Heart left ventricle (tissue), 16 donors: ENCODE results near the gene VPREB3. TPM values are rescaled to one million over a fixed set of nuclear protein-coding genes. Genes with fewer than 3 reads are reported as not detected.

Experiments used
- ATAC-seq, 4 donors: fragments of 200-7000 bp; cut with Tn5 transposase; one replicate each; pipeline ENCODE4 v1.9.1; 2020 to 2022; ENCODE audit warnings: moderate library complexity in 4 of 4, mild to moderate bottlenecking in 3 of 4, moderate number of reproducible peaks in 1 of 4
- DNase-seq, 5 donors: peaks; one replicate each; pipeline ENCODE4 v3.0.0-alpha.2; 2020
- H3K27ac ChIP-seq, 12 donors: fragments of 200-600 bp; sonication (generic) in 4 of 12; one replicate each; pipeline versions ENCODE4 v1.5.0 to v1.8.0; 2016 to 2022; ENCODE audit warnings: mild to moderate bottlenecking in 2 of 12
- H3K27me3 ChIP-seq, 9 donors: fragments of 200-600 bp; sonication (generic) in 2 of 9; one replicate each; pipeline versions ENCODE4 v1.5.1 to v1.8.0; 2016 to 2022; ENCODE audit warnings: mild to moderate bottlenecking in 3 of 9
- H3K36me3 ChIP-seq, 9 donors: fragments of 200-600 bp; sonication (generic) in 2 of 9; one replicate each; pipeline versions ENCODE4 v1.5.0 to v1.8.0; 2018 to 2022; ENCODE audit warnings: mild to moderate bottlenecking in 2 of 9
- H3K4me1 ChIP-seq, 12 donors: fragments of 200-600 bp; sonication (generic) in 4 of 12; one replicate each; pipeline versions ENCODE4 v1.5.0 to v1.8.0; 2016 to 2022; ENCODE audit warnings: mild to moderate bottlenecking in 3 of 12
- H3K4me3 ChIP-seq, 12 donors: fragments of 200-600 bp; sonication (generic) in 4 of 12; one replicate each; pipeline versions ENCODE4 v1.5.0 to v1.8.0; 2017 to 2022; ENCODE audit warnings: mild to moderate bottlenecking in 9 of 12, moderate library complexity in 4 of 12
- H3K9me3 ChIP-seq, 12 donors: fragments of 200-600 bp; sonication (generic) in 4 of 12; one replicate each; pipeline versions ENCODE4 v1.5.0 to v1.8.0; 2016 to 2022; ENCODE audit warnings: mild to moderate bottlenecking in 1 of 12
- CTCF ChIP-seq, 12 donors: fragments of 200-600 bp; sonication (generic) in 4 of 12; IDR thresholded peaks; one replicate each; pipeline versions ENCODE4 v1.5.0 to v1.8.0; 2018 to 2022; ENCODE audit warnings: antibody characterized with exemption in 12 of 12, mild to moderate bottlenecking in 5 of 12
- POLR2A ChIP-seq, 2 donors: fragments of 450-650 bp; IDR thresholded peaks; one replicate each; pipeline ENCODE4 v1.6.1; 2017; ENCODE audit warnings: antibody characterized with exemption in 2 of 2, mild to moderate bottlenecking in 2 of 2, moderate library complexity in 2 of 2
- WGBS, 4 donors: extraction: QIAGEN DNeasy Blood & Tissue Kit in 2 of 4; methylation state at CpG; one replicate each; pipeline versions ENCODE4 v1.1.5 to v1.1.7; 2013 to 2018; 5-methylcytosine and 5-hydroxymethylcytosine counted together
- intact Hi-C, 10 donors: fragments of 100-400 bp; cut with DNase I; formaldehyde crosslinking; loops; one replicate each; pipeline versions ENCODE4 v1.11.1 to v1.14.2; 2022
- polyA plus RNA-seq, 2 donors: library from polyadenylated mRNA; stranded (reverse); fragments of 200-250 nt; gene quantifications; one replicate each; pipeline ENCODE4 v1.2.3, GENCODE V29; 2013
- total RNA-seq, 9 donors: library from RNA; depleted of rRNA in 2 of 9; stranded (reverse); fragments of >200 nt in 2 of 9; fragmentation: NEBNext Ultra II Directional in 3 of 9; extraction: Animal tissue kit (Norgen Biotek cat#: 25700) in 3 of 9; gene quantifications; one replicate each; pipeline versions ENCODE4 v1.1.0 to v1.2.4, GENCODE V29; 2016 to 2023
- donor health status: ischemic (EF 13 %, LVEDD 7.1; RV severe dilation, severe dysfunction).
- donor health status: healthy with polysubstance abuse.
- donor health status: DM: no; HTN: yes; CAD: no.
- donor health status: DM: no; HTN: no; CAD: no.
- donor health status: ischemic (EF 25% LVEDD 6.9; RV normal size, moderate dysfunction).
- donor health status: ischemic (EF 25% LVEDD 5.7; RV mildly dilated, moderate dysfunction).
- donor health status: healthy.
- donor health status: DM: yes; HTN: yes; CAD: no.
- donor health status: ischemic (EF 35%, LVEDD 5.7; RV mildly dilated, moderate dysfunction).
- donor health status: nonischemic (EF 11% LVEDD 7.7; RV severe dilation, severe dysfunction).
- donor health status: DM: yes; HTN: yes; CAD: no.
- donor health status: PGD.
- donor health status: ischemic (EF 29% LVEDD 5.4; RV normal size, mild dysfunction).
- donor health status: nonischemic (EF 23%, LVEDD 6.1; RV moderate dilation, normal function).

Gene VPREB3
- total and polyA plus RNA-seq, 11 donors, result 0.63 to 3.2 (median 0.77) TPM; not detected in 3

DNA sequence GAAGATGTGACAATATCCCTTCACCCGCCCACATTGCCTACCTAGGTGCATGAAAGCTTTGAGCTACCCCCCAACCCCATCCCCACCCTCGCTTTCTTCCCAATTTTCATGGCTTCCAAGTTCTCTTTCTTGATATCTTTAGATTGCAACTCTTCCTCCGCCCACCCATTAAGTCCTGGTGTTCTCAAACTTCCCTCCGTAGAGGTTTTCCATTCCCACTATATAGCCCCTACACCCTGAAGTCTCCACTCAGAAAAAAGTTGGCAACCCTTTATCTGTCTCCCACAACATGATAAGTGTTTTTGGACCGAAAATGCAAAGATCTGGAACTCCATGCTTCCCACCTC lies 3.9 kb downstream of the VPREB3 start:
- no peak for ATAC-seq

DNA sequence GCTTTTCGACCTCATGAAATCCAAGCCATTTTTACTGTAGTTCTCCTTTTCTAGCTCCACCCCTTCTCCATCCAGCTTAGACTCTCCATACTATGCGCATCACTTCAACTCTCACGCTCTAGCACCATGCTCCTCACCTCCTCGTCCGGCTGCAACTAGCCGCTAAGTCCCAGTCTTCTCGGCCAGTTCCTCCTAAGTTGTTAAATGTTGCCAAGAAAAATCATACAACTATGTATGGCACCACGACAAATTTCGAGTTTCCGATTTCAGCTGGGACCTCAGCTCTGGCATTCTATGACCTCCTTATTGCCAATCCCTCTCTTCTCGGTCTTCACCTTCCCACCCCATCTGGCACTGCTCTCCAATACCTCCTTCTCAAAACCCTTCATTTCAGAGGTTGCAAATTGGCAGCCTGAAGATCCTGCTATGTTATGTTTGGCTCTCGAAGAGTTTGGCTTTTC lies 4.4 kb downstream of the VPREB3 start:
- no peaks in the 10 kb centered on the region for H3K27me3 ChIP-seq
- H3K9me3 ChIP-seq, result no peaks in the 10 kb centered on the region
- H3K36me3 ChIP-seq, result peaks cover 0 to 6% (median 4%) of the 10 kb centered on the region in 9 donors
- peak overlapping the region in 3 of 12 donors; percentile 81 to 87 (median 81) for H3K27ac ChIP-seq
- 48 to 67% (median 58%) methylated on average over 12 of the region's 12 CpGs for WGBS, 4 donors
- H3K4me3 ChIP-seq, result peak overlapping the region in 8 of 12 donors; percentile 62 to 81 (median 71)
- TF ChIP-seq POLR2A (IDR thresholded peaks at IDR 0.05) (no peak), CTCF (IDR thresholded peaks at IDR 0.05) (no peak)
- ATAC-seq, result no peak
- DNase-seq, result peak in 1 of 5 donors; percentile 10
- H3K4me1 ChIP-seq, result peaks cover 0 to 20% (median 8%) of the 10 kb centered on the region in 12 donors
- intact Hi-C loops, result loop anchor here in 2 of 10 donors (2.0 to 5.0 kb wide), 2 partner anchors 19 to 33 kb away; no protein-coding TSS in a partner anchor

More for the DNA sequence above, 3.9 kb downstream of the VPREB3 start:
- Histone ChIP-seq H3K36me3 (peaks cover 0 to 2% (median 0%) of the 10 kb centered on the region in 9 donors), H3K4me3 (peak overlapping the region; percentile 46 to 81 (median 71)), H3K27me3 (no peaks in the 10 kb centered on the region), H3K9me3 (no peaks in the 10 kb centered on the region), H3K4me1 (peaks cover 0 to 22% (median 8%) of the 10 kb centered on the region in 12 donors), H3K27ac (peak overlapping the region in 11 of 12 donors; percentile 63 to 92 (median 87))
- intact Hi-C loops, result loop anchor here in 1 of 10 donors (5.0 kb wide), 1 partner anchor 33 kb away; no protein-coding TSS in a partner anchor
- WGBS, 4 donors, result 31 to 38% (median 34%) methylated on average over 5 of the region's 5 CpGs
- no peak for DNase-seq
- TF ChIP-seq CTCF (IDR thresholded peaks at IDR 0.05), result no peak
- TF ChIP-seq POLR2A (IDR thresholded peaks at IDR 0.05), result no peak

GRCh38 chr22:23745791-23746190 lies 8.4 kb downstream of the VPREB3 start:
- ATAC-seq (no peak), DNase-seq (no peak)
- Histone ChIP-seq H3K9me3 (peaks cover 0 to 7% (median 0%) of the 10 kb centered on the region in 12 donors), H3K36me3 (peaks cover 0 to 34% (median 26%) of the 10 kb centered on the region in 9 donors), H3K27me3 (no peaks in the 10 kb centered on the region), H3K4me3 (no peak overlapping the region), H3K27ac (no peak overlapping the region), H3K4me1 (peaks cover 0 to 29% (median 10%) of the 10 kb centered on the region in 12 donors)
- TF ChIP-seq POLR2A (IDR thresholded peaks at IDR 0.05) (no peak), CTCF (IDR thresholded peaks at IDR 0.05) (no peak)
- intact Hi-C loops, result no loop called here
- WGBS, 4 donors, result 64 to 72% (median 70%) methylated on average over 6 of the region's 6 CpGs

- Histone ChIP-seq H3K4me3 (no peak overlapping the region), H3K4me1 (peaks cover 0 to 18% (median 7%) of the 10 kb centered on the region in 12 donors), H3K27ac (no peak overlapping the region), H3K36me3 (peaks cover 0 to 34% (median 26%) of the 10 kb centered on the region in 9 donors), H3K9me3 (peaks cover 0 to 7% (median 0%) of the 10 kb centered on the region in 12 donors), H3K27me3 (no peaks in the 10 kb centered on the region)
- intact Hi-C loops, result no loop called here
- 96 to 100% (median 98%) methylated on average over 7 to 14 of the region's 14 CpGs for WGBS, 4 donors
- no peak for ATAC-seq
- TF ChIP-seq CTCF (IDR thresholded peaks at IDR 0.05) (no peak), POLR2A (IDR thresholded peaks at IDR 0.05) (no peak)
- DNase-seq, result no peak
Measured at GRCh38 chr22:23744485-23744884, 9.7 kb downstream of the VPREB3 start.
